ENCODE results near the gene MYO5A.

DNA sequence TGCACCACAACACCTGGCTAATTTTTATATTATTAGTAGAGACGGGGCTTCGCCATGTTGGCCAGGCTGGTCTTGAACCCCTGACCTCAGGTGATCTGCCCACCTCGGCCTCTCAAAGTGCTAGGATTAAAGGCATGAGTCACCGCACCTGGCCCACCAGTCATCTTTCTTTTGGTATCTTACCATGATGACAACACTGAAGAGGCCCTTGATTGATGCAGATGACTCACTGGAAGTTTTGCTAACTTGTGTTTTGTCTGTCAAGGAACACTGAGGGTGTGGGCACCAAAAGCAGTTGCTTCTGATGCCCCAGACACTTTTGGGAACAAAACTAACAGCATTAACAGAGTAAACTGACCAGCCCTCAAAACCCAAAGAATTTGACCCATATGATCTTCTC, 88.3 kb downstream of the MYO5A start:
- TF ChIP-seq, protein P1, sequence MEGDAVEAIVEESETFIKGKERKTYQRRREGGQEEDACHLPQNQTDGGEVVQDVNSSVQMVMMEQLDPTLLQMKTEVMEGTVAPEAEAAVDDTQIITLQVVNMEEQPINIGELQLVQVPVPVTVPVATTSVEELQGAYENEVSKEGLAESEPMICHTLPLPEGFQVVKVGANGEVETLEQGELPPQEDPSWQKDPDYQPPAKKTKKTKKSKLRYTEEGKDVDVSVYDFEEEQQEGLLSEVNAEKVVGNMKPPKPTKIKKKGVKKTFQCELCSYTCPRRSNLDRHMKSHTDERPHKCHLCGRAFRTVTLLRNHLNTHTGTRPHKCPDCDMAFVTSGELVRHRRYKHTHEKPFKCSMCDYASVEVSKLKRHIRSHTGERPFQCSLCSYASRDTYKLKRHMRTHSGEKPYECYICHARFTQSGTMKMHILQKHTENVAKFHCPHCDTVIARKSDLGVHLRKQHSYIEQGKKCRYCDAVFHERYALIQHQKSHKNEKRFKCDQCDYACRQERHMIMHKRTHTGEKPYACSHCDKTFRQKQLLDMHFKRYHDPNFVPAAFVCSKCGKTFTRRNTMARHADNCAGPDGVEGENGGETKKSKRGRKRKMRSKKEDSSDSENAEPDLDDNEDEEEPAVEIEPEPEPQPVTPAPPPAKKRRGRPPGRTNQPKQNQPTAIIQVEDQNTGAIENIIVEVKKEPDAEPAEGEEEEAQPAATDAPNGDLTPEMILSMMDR (IDR thresholded peaks at IDR 0.05) = no peak
- no peak for TF ChIP-seq POLR2A (IDR thresholded peaks at IDR 0.05)
